DND-41 (cell line): ENCODE measurements around the gene LRRC56.

Experiments used
- ATAC-seq: fragments of 200-7000 bp; cut with Tn5 transposase; 3 replicates; pipeline ENCODE4 v1.9.1; 2021; ENCODE audit warnings: low read depth; ENCODE audit not compliant: insufficient read depth
- DNase-seq: peaks from one replicate; pipeline ENCODE4 v3.0.0-alpha.2; 2020
- H2AFZ ChIP-seq: 2 replicates; pipeline ENCODE4 v1.6.0; 2012; ENCODE audit warnings: low read depth, low read length
- H3K27ac ChIP-seq: 2 replicates; pipeline ENCODE4 v1.5.1; 2012; ENCODE audit warnings: low read length, inconsistent platforms
- H3K27me3 ChIP-seq: fragments of 200-600 bp; sonication (generic); 2 replicates; pipeline ENCODE4 v1.6.0; 2012; ENCODE audit warnings: low read length, mild to moderate bottlenecking, inconsistent platforms; ENCODE audit not compliant: insufficient read depth, poor library complexity
- H3K36me3 ChIP-seq: 2 replicates; pipeline ENCODE4 v1.5.1; 2012; ENCODE audit warnings: low read length, inconsistent platforms; ENCODE audit not compliant: insufficient read depth
- H3K4me1 ChIP-seq: 2 replicates; pipeline ENCODE4 v1.5.1; 2012; ENCODE audit warnings: mild to moderate bottlenecking, low read length; ENCODE audit not compliant: insufficient read depth
- H3K4me2 ChIP-seq: 2 replicates; pipeline ENCODE4 v1.6.0; 2012; ENCODE audit warnings: mild to moderate bottlenecking, moderate library complexity, low read length, inconsistent platforms; ENCODE audit not compliant: insufficient read depth
- H3K4me3 ChIP-seq, 2 experiments: fragments of 200-600 bp in 1 of 2; shearing (Covaris generic) in 1 of 2; 2 replicates each; pipeline ENCODE4 v1.5.1; 2012 to 2016; ENCODE audit warnings: inconsistent platforms in 2 of 2, low read length in 2 of 2, mild to moderate bottlenecking in 2 of 2, low read depth in 1 of 2, moderate library complexity in 1 of 2
- H3K79me2 ChIP-seq: 2 replicates; pipeline ENCODE4 v1.6.0; 2012; ENCODE audit warnings: low read length, inconsistent platforms; ENCODE audit not compliant: insufficient read depth
- H3K9ac ChIP-seq: 2 replicates; pipeline ENCODE4 v1.6.0; 2012; ENCODE audit warnings: low read depth, mild to moderate bottlenecking, inconsistent platforms, low read length, moderate library complexity
- H3K9me3 ChIP-seq: 2 replicates; pipeline ENCODE4 v1.5.1; 2012; ENCODE audit warnings: low read length, moderate library complexity, mild to moderate bottlenecking, inconsistent platforms; ENCODE audit not compliant: insufficient read depth, severe bottlenecking
- H4K20me1 ChIP-seq: 2 replicates; pipeline ENCODE4 v1.6.0; 2012; ENCODE audit warnings: low read length; ENCODE audit not compliant: insufficient read depth
- EZH2 ChIP-seq: IDR thresholded peaks from 3 replicates; pipeline ENCODE4 v1.6.1; 2012; ENCODE audit warnings: borderline replicate concordance, low read depth, mild to moderate bottlenecking, moderate library complexity, low read length, inconsistent platforms; ENCODE audit not compliant: severe bottlenecking
- TF ChIP-seq, protein P1 (sequence below): IDR thresholded peaks from 2 replicates; pipeline ENCODE4 v1.5.1; 2012; ENCODE audit warnings: borderline replicate concordance, low read length, moderate library complexity, mild to moderate bottlenecking; ENCODE audit not compliant: poor library complexity, severe bottlenecking; ENCODE audit errors: extremely low read depth

LRRC56 gene

DNA sequence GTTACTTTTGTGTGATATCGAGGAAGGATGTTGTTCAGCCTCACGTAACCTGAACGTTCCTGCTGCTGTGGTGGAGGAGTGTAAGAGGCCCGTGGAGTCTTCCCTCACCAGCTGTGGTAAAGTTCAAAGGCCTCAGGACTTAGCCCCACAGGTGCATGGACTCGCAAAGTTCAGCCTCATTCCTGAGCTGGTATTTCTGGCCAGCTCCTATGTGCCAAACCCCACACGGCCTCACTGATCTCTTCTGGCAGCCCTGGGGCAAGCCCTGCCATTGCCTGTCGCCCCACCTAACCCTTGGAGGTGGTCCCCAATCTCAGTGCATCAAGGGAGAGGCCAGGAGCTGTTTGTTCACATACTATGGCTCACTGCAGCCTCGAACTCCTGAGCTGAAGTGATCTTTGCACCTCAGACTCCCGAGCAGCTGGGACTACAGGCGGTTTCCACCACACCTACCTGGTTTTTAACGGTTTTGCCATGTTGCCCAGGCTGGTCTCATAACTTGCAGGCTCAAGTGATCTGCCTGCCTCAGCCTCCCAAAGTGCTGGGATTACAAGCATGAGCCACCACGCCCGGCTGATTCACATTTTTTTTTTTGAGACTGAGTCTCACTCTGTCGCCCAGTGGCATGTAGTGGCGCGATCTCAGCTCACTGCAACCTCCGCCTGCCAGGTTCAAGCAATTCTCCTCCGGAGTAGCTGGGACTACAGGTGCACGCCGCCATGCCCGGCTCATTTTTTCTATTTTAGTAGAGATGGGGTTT lies 41.1 kb downstream of the LRRC56 start:
- H3K4me3 ChIP-seq, result peak overlapping the region; percentile 82 to 85; a peak in 3 of 4 replicates
- H4K20me1 ChIP-seq, result peaks cover 58% of the 10 kb centered on the region
- H3K79me2 ChIP-seq, result peaks cover 68% of the 10 kb centered on the region
- DNase-seq (no peak), ATAC-seq (no peak)
- H3K4me1 ChIP-seq, result peaks cover 43% of the 10 kb centered on the region
- H2AFZ ChIP-seq, result no peak overlapping the region
- peak overlapping the region; percentile 78 for H3K9ac ChIP-seq
- no peaks in the 10 kb centered on the region for H3K27me3 ChIP-seq
- H3K36me3 ChIP-seq, result peaks cover 53% of the 10 kb centered on the region
- no peaks in the 10 kb centered on the region for H3K9me3 ChIP-seq
- H3K4me2 ChIP-seq, result peak overlapping the region; percentile 95
- no peak overlapping the region for H3K27ac ChIP-seq
- TF ChIP-seq, protein P1, sequence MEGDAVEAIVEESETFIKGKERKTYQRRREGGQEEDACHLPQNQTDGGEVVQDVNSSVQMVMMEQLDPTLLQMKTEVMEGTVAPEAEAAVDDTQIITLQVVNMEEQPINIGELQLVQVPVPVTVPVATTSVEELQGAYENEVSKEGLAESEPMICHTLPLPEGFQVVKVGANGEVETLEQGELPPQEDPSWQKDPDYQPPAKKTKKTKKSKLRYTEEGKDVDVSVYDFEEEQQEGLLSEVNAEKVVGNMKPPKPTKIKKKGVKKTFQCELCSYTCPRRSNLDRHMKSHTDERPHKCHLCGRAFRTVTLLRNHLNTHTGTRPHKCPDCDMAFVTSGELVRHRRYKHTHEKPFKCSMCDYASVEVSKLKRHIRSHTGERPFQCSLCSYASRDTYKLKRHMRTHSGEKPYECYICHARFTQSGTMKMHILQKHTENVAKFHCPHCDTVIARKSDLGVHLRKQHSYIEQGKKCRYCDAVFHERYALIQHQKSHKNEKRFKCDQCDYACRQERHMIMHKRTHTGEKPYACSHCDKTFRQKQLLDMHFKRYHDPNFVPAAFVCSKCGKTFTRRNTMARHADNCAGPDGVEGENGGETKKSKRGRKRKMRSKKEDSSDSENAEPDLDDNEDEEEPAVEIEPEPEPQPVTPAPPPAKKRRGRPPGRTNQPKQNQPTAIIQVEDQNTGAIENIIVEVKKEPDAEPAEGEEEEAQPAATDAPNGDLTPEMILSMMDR, result no peak
- no peak for TF ChIP-seq EZH2

DNA sequence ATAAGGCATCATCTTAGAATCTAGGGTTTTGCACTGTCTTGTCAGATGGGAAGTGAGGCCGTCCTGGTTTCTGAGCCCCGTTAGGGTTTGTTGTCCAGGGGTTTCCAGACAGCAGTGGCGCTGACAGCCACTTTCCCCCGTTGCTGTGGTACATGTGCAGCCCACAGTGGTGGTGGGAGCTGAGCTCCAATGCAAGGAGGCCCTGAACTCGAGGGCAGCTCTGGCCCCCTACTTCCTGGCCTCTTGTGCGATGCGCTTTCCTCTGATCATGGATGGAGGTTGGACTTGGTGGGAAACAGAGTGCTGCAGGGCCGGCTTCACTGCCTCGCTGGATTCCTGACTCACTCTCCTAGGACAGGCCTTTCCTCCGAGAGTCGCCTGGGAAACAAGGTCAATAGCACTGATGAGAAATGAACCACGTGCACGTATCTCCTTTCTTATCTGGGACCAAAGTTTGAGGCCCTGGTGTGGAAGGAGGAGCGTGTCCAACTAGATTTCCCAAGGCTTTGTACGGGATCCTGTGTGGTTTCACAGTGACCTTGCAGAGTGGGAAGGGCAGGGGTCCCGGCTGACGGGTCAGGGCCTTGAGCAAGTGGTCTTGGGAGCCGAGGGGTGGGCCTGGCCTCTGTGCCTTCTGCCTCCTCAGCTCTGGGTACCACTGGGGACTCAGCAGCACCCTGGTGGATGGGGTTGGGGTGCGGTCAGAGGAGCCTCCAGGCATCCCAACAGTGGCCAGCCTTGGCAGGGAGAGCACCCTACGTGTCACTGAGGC lies 42.7 kb downstream of the LRRC56 start:
- Histone ChIP-seq H3K9me3 (no peaks in the 10 kb centered on the region), H2AFZ (no peak overlapping the region), H3K36me3 (peaks cover 66% of the 10 kb centered on the region), H3K4me1 (peaks cover 40% of the 10 kb centered on the region), H3K4me3 (no peak overlapping the region), H3K4me2 (peak overlapping the region; percentile 95; the same call in 1 of the 2 replicates), H3K79me2 (peaks cover 80% of the 10 kb centered on the region), H4K20me1 (peaks cover 73% of the 10 kb centered on the region), H3K9ac (no peak overlapping the region), H3K27ac (no peak overlapping the region), H3K27me3 (no peaks in the 10 kb centered on the region)
- no peak for TF ChIP-seq EZH2
- TF ChIP-seq, protein P1, result no peak
- no peak for DNase-seq
- ATAC-seq, result no peak

DNA sequence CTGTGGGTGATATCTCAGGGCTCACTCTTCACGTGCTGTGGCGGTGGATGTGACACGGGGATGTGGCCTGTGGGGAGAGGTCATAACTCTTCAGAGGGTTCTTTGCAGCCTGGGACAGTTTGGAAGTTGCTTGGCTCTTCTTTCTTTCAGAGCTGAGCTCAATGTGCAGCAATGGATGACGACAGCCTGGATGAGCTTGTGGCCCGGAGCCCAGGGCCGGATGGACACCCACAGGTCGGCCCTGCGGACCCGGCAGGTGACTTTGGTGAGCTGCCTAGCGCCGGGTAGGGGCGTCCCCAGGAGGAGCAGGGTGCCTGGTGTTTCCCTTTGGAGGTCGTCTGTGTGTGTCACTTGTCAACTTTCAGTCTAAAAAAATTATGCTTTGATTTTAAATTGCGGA lies 44.0 kb downstream of the LRRC56 start:
- H3K36me3 ChIP-seq, result peaks cover 74% of the 10 kb centered on the region
- H4K20me1 ChIP-seq, result peaks cover 76% of the 10 kb centered on the region
- TF ChIP-seq, protein P1, result no peak
- TF ChIP-seq EZH2, result no peak

More for the DNA sequence above, 44.0 kb downstream of the LRRC56 start:
- Histone ChIP-seq H3K9ac (no peak overlapping the region), H2AFZ (no peak overlapping the region), H3K4me3 (no peak overlapping the region), H3K79me2 (peaks cover 87% of the 10 kb centered on the region), H3K9me3 (no peaks in the 10 kb centered on the region), H3K27ac (no peak overlapping the region), H3K27me3 (no peaks in the 10 kb centered on the region), H3K4me2 (no peak overlapping the region), H3K4me1 (peaks cover 33% of the 10 kb centered on the region)
- DNase-seq, result no peak
- ATAC-seq, result no peak
